Measurements from ENCODE around the gene NIPSNAP2. TPM values are rescaled to one million over a fixed set of nuclear protein-coding genes. Genes with fewer than 3 reads are reported as not detected.
"Not testable (repeated sequence)": the region's sequence is repeated elsewhere in the genome, so short reads cannot be mapped to it uniquely, and the experiment has no call there.

NIPSNAP2 gene
- total RNA-seq (2014; rRNA removed; shearing (Covaris generic)): 49.5 and 62.4 TPM in 2 replicates

DNA sequence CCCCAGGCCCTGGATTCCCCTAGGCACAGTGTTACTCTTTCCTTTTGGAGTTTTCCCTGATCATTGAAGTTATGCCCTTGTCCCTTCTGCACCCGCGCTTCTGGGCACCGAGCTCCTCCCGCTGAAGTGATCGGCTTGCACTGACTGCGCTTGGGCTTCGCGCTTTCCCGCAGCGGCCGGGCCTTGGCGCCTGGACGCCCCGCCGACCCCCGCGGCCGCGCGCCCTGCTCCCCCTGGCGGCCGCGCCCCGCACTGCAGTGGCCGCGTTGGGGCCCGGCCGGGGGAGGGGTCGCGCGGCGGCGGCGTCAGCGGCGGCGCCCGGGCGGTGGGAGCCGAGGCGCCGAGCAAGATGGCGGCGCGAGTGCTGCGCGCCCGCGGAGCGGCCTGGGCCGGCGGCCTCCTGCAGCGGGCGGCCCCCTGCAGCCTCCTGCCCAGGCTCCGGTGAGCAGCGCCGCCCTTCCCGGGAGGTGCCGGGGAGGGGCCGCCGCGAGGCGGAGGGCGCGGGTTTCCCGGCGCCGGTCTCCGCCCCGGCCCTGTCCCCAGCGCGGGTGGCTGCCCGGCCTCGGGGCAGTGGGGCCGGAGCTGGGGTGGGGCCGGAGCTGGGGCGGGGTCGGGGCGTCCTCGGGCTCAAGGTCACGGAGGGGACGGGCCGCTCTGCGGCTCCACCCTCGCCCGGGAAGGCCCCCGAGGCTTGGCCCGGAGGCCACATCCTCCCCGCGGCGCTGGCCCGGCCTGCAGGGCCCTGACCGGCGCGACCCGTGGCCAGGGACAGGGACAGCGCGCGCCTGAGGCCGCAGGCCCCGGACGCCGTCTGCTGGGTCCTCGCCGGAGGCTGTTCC, at the start of gene NIPSNAP2:
Gene NIPSNAP2 (plus strand): TSS at position 325 of the 839 bp plus-strand sequence. CDS start 25 bp downstream, at position 350.
- DNase-seq (ENCODE audit: low read depth in 1 of 2, low spot score in 2 of 2): peak; percentile 31 to 84
- H3K27me3 ChIP-seq (replicated peaks): no peaks in the 10 kb centered on the region
- H3K4me3 ChIP-seq: peak within 1 kb of the TSS; percentile 97
- no peaks in the 10 kb centered on the region for H3K9me3 ChIP-seq (replicated peaks)
- H3K4me1 ChIP-seq (replicated peaks): peaks cover 14% of the 10 kb centered on the region
- H3K36me3 ChIP-seq: peaks cover 13% of the 10 kb centered on the region; the same call in 1 of the 2 replicates
- peak within 1 kb of the TSS; percentile 93 for H3K27ac ChIP-seq

DNA sequence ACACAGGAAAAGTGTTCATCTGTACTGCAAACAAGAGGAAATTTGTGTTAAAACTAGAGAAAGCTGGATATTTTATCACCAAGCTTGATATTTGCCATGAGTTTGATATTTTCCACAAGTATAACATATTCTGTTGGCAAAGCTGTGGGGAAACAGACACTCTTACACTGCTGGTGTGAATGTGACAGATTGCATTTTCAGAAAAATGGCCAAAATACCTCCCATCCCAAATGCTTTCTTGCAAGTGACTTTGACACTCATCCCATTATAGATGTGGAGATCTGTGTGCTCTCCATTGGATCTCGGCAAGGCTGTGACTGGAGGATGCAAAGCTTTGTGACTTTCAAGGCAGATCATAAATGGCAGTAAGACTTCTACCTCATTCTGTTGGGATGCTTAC, 46.6 kb upstream of the NIPSNAP2 start:
- H3K4me3 ChIP-seq: no peak overlapping the region
- H3K27ac ChIP-seq: no peak overlapping the region
- no peaks in the 10 kb centered on the region for H3K36me3 ChIP-seq
- H3K9me3 ChIP-seq (replicated peaks): peaks cover 3% of the 10 kb centered on the region; the same call in 1 of the 2 replicates
- H3K4me1 ChIP-seq (replicated peaks): no peaks in the 10 kb centered on the region
- H3K27me3 ChIP-seq (replicated peaks): no peaks in the 10 kb centered on the region
- no peak for DNase-seq (ENCODE audit: low read depth in 1 of 2, low spot score in 2 of 2)

DNA sequence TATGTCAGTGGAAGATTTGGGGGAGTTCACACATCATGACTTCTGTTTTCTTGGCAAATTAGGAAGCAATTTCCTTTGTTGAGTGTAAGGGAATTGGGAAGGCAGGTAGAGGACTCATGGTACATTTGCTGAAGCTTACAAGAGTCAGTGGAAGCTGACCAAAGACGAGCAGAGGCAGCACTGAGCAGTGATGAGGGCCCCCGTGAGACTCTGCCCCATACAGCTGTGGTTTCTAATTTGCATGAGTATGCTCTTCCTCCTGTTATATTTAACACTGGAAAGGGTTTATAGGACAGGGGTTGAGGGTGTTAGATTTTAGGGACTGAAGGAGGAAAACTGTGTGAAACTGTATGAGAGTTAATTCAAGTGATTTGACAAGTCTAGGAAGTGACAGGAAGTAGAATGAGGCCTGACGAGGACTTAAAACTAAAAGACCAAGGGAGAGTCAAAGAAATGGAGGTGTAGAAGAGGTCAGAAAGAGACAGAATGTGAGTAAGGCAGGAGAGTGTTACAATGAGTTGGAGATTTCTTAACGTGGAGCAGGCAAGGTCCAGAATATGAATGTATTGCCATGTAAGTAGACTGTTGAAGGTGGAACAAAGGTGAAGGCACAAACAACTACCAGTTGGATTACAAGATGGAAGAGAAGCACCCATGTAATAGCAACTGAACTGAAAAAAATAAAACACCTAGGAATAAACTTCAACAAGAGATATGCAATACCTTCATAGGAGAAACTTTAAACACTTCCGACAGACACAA, 36.2 kb upstream of the NIPSNAP2 start:
- Histone ChIP-seq H3K36me3 (no peaks in the 10 kb centered on the region), H3K4me1 (replicated peaks) (no peaks in the 10 kb centered on the region), H3K27ac (no peak overlapping the region), H3K4me3 (no peak overlapping the region), H3K27me3 (replicated peaks) (no peaks in the 10 kb centered on the region), H3K9me3 (replicated peaks) (no peaks in the 10 kb centered on the region; the same call in 1 of the 2 replicates)
- no peak for DNase-seq (ENCODE audit: low read depth in 1 of 2, low spot score in 2 of 2)

DNA sequence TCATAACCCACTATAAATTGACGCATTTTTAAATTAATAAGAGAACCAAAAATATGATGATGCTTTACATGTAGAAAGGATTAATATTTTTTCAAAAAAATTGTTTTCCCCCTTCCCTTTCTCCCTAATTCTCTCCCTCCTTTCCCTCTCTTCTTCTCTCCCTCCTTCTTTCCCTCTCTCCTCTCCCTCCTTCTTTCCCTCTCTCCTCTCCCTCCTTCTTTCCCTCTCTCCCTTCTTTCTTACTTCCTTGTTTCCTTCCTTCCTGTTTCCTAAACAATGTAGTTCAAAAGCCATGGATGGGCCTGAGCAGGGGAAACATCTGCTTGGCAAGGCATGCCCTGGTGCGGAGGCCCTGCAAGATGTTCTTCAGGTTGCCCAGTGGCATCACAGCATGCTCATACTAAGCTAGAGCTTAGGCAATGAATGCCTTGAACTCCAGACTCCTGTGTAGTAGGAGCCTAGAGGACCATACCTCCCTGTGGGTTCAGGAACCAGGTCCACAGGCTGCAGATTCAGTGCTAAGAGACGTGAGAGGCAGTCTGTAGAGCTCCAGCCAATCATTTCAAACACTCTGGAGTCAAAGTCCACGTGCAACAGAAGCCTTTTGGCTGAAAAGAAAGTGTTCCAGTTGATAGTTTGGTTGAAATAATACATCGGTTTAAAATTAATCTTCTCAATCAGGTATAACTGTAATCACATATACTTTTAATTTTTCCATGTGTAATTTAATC, 32.8 kb upstream of the NIPSNAP2 start:
- Histone ChIP-seq H3K36me3 (no peaks in the 10 kb centered on the region), H3K9me3 (replicated peaks) (no peaks in the 10 kb centered on the region; the same call in 1 of the 2 replicates), H3K4me3 (no peak overlapping the region), H3K27ac (no peak overlapping the region), H3K27me3 (replicated peaks) (no peaks in the 10 kb centered on the region), H3K4me1 (replicated peaks) (no peaks in the 10 kb centered on the region)
- DNase-seq (ENCODE audit: low read depth in 1 of 2, low spot score in 2 of 2): no peak

DNA sequence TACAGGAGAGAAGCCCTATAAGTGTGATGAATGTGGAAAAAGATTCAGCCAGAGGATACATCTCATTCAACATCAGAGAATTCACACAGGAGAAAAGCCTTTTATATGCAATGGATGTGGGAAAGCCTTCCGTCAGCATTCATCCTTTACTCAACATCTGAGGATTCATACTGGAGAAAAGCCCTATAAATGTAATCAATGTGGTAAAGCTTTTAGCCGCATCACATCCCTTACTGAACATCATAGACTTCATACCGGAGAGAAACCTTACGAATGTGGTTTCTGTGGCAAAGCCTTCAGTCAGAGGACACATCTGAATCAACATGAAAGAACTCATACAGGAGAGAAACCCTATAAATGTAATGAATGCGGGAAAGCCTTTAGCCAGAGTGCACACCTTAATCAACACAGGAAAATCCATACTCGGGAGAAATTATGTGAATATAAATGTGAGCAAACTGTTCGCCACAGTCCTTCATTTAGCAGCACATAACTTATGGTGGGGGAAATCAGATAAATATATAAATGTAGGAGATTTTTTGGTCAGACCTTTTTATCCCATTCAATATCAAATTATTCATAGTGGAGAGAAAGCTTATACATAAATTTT, 24.8 kb upstream of the NIPSNAP2 start:
- DNase-seq (ENCODE audit: low read depth in 1 of 2, low spot score in 2 of 2): no peak
- Histone ChIP-seq H3K27ac (no peak overlapping the region), H3K4me3 (no peak overlapping the region), H3K4me1 (replicated peaks) (no peaks in the 10 kb centered on the region), H3K36me3 (no peaks in the 10 kb centered on the region), H3K9me3 (replicated peaks) (peaks cover 10% of the 10 kb centered on the region; the same call in 1 of the 2 replicates), H3K27me3 (replicated peaks) (no peaks in the 10 kb centered on the region)

DNA sequence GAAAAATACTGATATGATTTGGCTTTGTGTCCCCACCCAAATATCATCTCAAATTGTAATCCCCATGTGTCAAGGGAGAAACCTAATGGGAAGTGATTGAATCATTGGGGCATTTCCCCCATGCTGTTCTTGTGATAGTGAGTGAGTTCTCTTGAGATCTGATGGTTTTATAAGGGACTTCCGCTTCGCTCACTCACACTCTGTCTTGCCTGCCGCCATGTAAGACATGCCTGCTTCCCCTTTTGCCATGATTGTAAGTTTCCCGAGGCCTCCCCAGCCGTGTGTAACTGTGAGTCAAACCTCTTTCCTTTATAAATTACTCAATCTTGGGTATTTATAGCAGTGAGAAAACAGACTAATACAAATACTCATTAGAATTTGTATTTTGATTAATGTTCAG, 17.8 kb upstream of the NIPSNAP2 start:
- no peaks in the 10 kb centered on the region for H3K36me3 ChIP-seq
- H3K4me1 ChIP-seq (replicated peaks): no peaks in the 10 kb centered on the region
- DNase-seq (ENCODE audit: low read depth in 1 of 2, low spot score in 2 of 2): no peak
- no peaks in the 10 kb centered on the region for H3K27me3 ChIP-seq (replicated peaks)
- H3K4me3 ChIP-seq: no peak overlapping the region
- no peak overlapping the region for H3K27ac ChIP-seq
- no peaks in the 10 kb centered on the region for H3K9me3 ChIP-seq (replicated peaks)

DNA sequence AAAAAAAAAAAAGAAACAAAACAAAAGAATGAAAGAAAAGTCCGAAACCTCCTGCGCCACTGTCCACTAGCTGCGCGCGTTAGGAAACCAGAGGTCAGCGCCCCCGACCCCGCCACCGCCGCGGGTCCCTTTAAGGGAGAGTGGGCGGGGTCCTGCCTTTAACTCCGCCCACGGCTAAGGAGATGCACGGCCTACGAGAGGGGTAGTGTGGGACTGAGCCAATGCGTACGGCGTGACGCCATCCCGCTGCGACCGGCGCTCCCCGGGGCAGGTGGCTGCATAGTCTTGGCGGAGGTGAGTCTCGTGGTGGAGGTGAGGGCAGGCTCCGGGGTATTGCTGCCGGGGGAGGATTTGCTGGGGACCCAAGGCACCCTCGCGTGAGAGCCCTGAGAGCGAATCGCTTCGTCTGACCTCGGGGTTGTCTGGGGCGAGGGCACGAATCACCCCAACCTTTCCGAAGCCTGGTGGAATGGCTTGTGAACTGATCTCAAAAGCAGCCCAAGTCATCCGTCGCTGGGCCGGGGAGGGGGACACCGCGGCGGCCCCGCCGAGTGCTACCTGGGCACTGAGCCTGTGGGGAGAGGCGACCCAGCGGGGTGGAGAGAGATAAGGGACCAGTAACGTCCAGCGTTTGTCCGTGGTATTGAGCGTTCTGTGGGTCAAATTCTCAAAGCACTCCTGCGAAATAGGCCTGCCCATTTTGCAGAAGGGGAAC, 12.6 kb upstream of the NIPSNAP2 start, which contains the start of gene MRPS17:
Gene MRPS17 (plus strand): TSS at position 241 of the 715 bp plus-strand sequence. CDS start 1,319 bp downstream, outside the sequence.
- Histone ChIP-seq H3K9me3 (replicated peaks) (no peaks in the 10 kb centered on the region), H3K4me3 (peak within 1 kb of the TSS; percentile 83), H3K27me3 (replicated peaks) (no peaks in the 10 kb centered on the region), H3K4me1 (replicated peaks) (no peaks in the 10 kb centered on the region), H3K36me3 (peaks cover 20% of the 10 kb centered on the region), H3K27ac (0 out of 2 replicates have a peak within 1 kb of the TSS, but pooled peaks have one; percentile 3)
- peak; percentile 70 to 84 for DNase-seq (ENCODE audit: low read depth in 1 of 2, low spot score in 2 of 2)

DNA sequence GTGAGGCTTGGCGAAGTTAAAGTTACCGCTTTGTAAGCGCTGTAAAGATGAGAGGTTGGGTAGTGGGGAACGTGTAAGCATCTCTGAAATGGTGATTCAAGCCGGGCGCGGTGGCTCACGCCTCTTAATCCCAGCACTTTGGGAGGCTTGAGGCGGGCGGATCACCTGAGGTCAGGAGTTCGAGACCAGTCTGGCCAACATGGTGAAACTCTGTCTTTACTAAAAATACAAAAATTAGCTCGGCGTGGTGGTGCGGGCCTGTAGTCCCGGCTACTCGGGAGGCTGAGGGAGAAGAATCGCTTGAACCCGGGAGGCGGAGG, 12.1 kb upstream of the NIPSNAP2 start:
- Histone ChIP-seq H3K36me3 (peaks cover 20% of the 10 kb centered on the region), H3K4me3 (peak overlapping the region; percentile 83)
- not testable (repeated sequence) for H3K4me1 ChIP-seq (replicated peaks); H3K27ac ChIP-seq; H3K27me3 ChIP-seq (replicated peaks); DNase-seq (ENCODE audit: low read depth in 1 of 2, low spot score in 2 of 2); H3K9me3 ChIP-seq (replicated peaks)

DNA sequence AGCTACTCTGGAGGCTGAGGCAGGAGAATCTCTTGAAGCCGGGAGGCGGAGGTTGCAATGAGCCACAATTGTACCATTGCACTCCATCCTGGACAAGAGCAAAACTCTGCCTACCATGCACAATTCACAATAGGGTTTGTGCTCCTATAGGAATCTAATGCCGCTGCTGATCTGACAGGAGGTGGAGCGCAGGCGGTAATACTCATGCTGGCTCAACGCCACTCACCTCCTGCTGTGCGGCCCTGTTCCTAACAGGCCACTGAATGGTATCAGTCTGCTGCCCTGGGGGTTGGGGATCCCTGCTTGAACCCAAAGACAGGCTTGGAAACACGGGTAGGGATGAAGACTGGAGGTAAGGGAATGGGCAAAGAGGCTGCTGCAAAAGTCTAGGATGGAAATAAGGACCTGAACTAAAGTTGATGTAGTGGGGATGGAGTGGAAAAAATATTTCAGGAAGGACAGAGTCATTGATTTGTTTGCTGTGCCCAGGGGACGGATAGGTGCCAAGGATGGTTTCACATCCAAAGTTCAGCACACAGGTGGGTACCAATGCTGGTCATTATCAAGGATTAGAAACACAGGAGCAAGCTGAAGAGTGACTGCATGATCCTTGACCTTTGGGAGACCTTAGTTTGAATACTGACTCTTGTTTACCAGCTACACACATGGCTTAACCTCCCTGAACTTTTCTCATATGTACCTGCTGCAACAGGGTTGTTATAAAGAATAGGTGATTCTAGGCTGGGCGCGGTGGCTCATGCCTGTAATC, 10.5 kb upstream of the NIPSNAP2 start:
- H3K36me3 ChIP-seq: peaks cover 20% of the 10 kb centered on the region
- H3K27ac ChIP-seq: no peak overlapping the region

DNA sequence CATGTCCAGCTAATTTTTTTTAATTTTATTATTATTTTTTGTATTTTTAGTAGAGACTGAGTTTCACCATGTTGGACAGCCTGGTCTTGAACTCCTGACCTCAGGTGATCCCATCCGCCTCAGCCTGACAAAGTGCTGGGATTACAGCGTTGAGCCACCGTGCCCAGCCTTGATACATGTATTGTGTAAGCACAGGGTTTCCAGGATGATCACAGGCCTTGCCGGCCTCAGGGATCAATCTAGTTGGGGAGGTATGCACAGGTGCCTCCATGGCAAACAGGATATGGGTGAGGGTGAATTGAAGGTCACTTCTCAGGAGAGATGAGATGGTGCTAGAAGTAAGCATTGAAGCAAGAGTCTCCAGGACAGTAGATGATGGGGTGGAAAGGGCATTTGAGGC, 7.2 kb upstream of the NIPSNAP2 start:
- H3K4me1 ChIP-seq (replicated peaks): no peaks in the 10 kb centered on the region
- peaks cover 15% of the 10 kb centered on the region for H3K36me3 ChIP-seq
- H3K9me3 ChIP-seq (replicated peaks): no peaks in the 10 kb centered on the region

More for the DNA sequence above, 10.5 kb upstream of the NIPSNAP2 start:
- Histone ChIP-seq H3K9me3 (replicated peaks) (no peaks in the 10 kb centered on the region), H3K4me1 (replicated peaks) (no peaks in the 10 kb centered on the region), H3K27me3 (replicated peaks) (no peaks in the 10 kb centered on the region), H3K4me3 (no peak overlapping the region)
- DNase-seq (ENCODE audit: low read depth in 1 of 2, low spot score in 2 of 2): no peak

DNA sequence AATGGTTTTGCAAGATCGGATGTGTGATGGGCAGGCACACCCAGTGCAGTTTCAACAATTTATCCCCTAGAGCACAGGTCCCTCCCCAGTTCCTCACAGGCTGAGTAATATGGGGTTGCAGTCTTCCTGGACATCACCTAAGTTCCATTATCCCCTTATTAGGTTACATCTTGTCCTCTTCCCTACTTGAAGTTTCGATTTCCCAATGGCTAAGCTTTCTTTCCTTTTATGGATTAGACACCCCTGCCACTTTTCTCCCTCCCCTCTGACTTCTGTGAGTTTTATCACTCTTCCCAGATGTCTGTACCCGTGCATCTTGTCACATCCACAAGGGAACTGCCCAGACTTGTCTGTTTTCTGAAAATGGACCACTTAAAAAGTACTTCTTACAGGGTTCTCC, 2.4 kb upstream of the NIPSNAP2 start:
- Histone ChIP-seq H3K36me3 (peaks cover 9% of the 10 kb centered on the region; the same call in 1 of the 2 replicates), H3K4me3 (no peak overlapping the region), H3K27me3 (replicated peaks) (no peaks in the 10 kb centered on the region), H3K27ac (no peak overlapping the region), H3K4me1 (replicated peaks) (peaks cover 14% of the 10 kb centered on the region), H3K9me3 (replicated peaks) (no peaks in the 10 kb centered on the region)
- no peak for DNase-seq (ENCODE audit: low read depth in 1 of 2, low spot score in 2 of 2)

More for the DNA sequence above, 7.2 kb upstream of the NIPSNAP2 start:
- H3K4me3 ChIP-seq: no peak overlapping the region
- H3K27ac ChIP-seq: no peak overlapping the region
- DNase-seq (ENCODE audit: low read depth in 1 of 2, low spot score in 2 of 2): no peak
- H3K27me3 ChIP-seq (replicated peaks): no peaks in the 10 kb centered on the region

DNA sequence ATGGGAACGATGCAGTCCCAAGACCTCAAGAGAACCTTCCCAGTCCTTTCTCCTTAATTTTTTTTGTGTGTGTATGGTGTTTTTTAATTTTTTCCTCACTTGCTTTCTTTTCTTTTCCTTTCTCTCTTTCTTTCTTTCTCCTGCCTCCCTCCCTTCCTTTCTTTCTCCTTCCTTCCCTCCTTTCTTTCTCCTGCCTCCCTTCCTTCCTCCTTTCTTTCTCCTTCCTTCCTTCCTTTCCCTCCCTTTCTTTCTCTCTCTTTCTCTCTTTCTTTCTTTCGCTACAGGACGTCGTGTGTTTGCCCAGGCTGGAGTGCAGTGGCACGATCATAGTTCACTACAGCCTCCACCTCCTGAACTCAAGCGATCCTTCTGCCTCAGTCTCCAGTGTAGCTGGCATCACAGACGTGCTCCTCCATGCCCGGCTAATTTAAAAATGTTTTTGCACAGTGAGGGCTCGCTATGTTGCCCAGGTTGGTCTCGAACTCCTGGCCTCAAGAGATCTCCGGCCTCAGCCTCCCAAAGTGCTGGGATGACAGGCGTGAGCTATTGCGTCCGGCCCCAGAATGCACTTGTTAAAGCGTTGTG, 709 bp upstream of the NIPSNAP2 start:
- peaks cover 9% of the 10 kb centered on the region; the same call in 1 of the 2 replicates for H3K36me3 ChIP-seq
- H3K4me3 ChIP-seq: peak overlapping the region; percentile 97
- H3K27me3 ChIP-seq (replicated peaks): no peaks in the 10 kb centered on the region
- DNase-seq (ENCODE audit: low read depth in 1 of 2, low spot score in 2 of 2): no peak
- no peaks in the 10 kb centered on the region for H3K9me3 ChIP-seq (replicated peaks)
- H3K27ac ChIP-seq: no peak overlapping the region
- peaks cover 14% of the 10 kb centered on the region for H3K4me1 ChIP-seq (replicated peaks)

All from SJSA1 (cell line).